A673 (cell line): Measurements from ENCODE around the gene DLG4. TPM values are rescaled to one million over a fixed set of nuclear protein-coding genes. Genes with fewer than 3 reads are reported as not detected.
"Not testable (repeated sequence)": the region's sequence is repeated elsewhere in the genome, so short reads cannot be mapped to it uniquely, and the experiment has no call there.

Experiments used
- BruUV-seq: library from RNA; stranded (reverse); fragments of 400-500 nt; replicated peaks from 2 replicates; lab custom pipeline; 2021; lab: Mats Ljungman, UMichigan
- CTCF ChIA-PET: fragments of 300-600 bp; sonication (Branson Sonifier 250); formaldehyde crosslinking; loops from one replicate; lab custom pipeline; 2022; ENCODE audit warnings: antibody characterized with exemption; lab: Charles Lee
- POLR2A ChIA-PET: fragments of 300-600 bp; sonication (Branson Sonifier 250); formaldehyde crosslinking; loops from one replicate; lab custom pipeline; 2022; ENCODE audit warnings: antibody characterized with exemption; ENCODE audit not compliant: low non-redundant PET; lab: Charles Lee
- DNase-seq: peaks from one replicate; pipeline ENCODE4 v3.0.0-alpha.2; 2015; ENCODE audit warnings: low spot score
- H3K27ac ChIP-seq: fragments of 200-600 bp; sonication (generic); 2 replicates; pipeline ENCODE4 v1.5.1; 2016; ENCODE audit warnings: mixed run types, low read depth, mild to moderate bottlenecking, mixed read lengths, antibody characterized with exemption, low read length; ENCODE audit not compliant: poor library complexity, severe bottlenecking
- H3K27me3 ChIP-seq: fragments of 200-600 bp; sonication (generic); replicated peaks from 2 replicates; pipeline ENCODE4 v1.6.1; 2017; ENCODE audit warnings: mixed run types, low read depth, mild to moderate bottlenecking, mixed read lengths, antibody characterized with exemption, low read length; ENCODE audit not compliant: insufficient read depth, poor library complexity
- H3K36me3 ChIP-seq: fragments of 200-600 bp; sonication (generic); 2 replicates; pipeline ENCODE4 v1.6.1; 2016; ENCODE audit warnings: mixed run types, mild to moderate bottlenecking, mixed read lengths, antibody characterized with exemption, low read length; ENCODE audit not compliant: insufficient read depth, poor library complexity, severe bottlenecking
- H3K4me1 ChIP-seq: fragments of 200-600 bp; sonication (generic); 2 replicates; pipeline ENCODE4 v1.6.1; 2017; ENCODE audit warnings: mixed run types, mild to moderate bottlenecking, mixed read lengths, antibody characterized with exemption, low read length; ENCODE audit not compliant: insufficient read depth, poor library complexity, severe bottlenecking
- H3K4me3 ChIP-seq: fragments of 200-600 bp; sonication (generic); 2 replicates; pipeline ENCODE4 v1.5.1; 2016; ENCODE audit warnings: low read depth, mixed run types, mild to moderate bottlenecking, mixed read lengths, low read length; ENCODE audit not compliant: poor library complexity, severe bottlenecking
- H3K9me3 ChIP-seq: fragments of 200-600 bp; sonication (generic); 2 replicates; pipeline ENCODE4 v1.6.1; 2016; ENCODE audit warnings: mixed run types, low read depth, mild to moderate bottlenecking, mixed read lengths, antibody characterized with exemption, low read length; ENCODE audit not compliant: poor library complexity, severe bottlenecking
- EZH2 ChIP-seq: fragments of 200-600 bp; sonication (generic); IDR thresholded peaks from 2 replicates; pipeline ENCODE4 v1.6.1; 2017; ENCODE audit warnings: borderline replicate concordance, low read depth, mild to moderate bottlenecking, mixed read lengths, antibody characterized with exemption, low read length; ENCODE audit not compliant: poor library complexity, severe bottlenecking
- intact Hi-C: fragments of 100-400 bp; cut with micrococcal nuclease; formaldehyde crosslinking; loops from one replicate; pipeline ENCODE4 v1.10.0; 2022; ENCODE audit not compliant: unreplicated experiment
- total RNA-seq: library from RNA; stranded (reverse); gene quantifications from 2 replicates; pipeline ENCODE4 v1.2.3, GENCODE V29; 2021
- TF ChIP-seq, protein P1 (sequence below): fragments of 300-800, 200-600 bp; sonication (generic); conservative IDR thresholded peaks from 2 replicates; pipeline ENCODE4 v1.5.1; 2017; ENCODE audit warnings: low read depth, mild to moderate bottlenecking, antibody characterized with exemption, low read length, moderate library complexity, mixed read lengths

The DLG4 gene
- total RNA-seq, 1 experiment from 2014 or later, result 74.7 TPM

DNA sequence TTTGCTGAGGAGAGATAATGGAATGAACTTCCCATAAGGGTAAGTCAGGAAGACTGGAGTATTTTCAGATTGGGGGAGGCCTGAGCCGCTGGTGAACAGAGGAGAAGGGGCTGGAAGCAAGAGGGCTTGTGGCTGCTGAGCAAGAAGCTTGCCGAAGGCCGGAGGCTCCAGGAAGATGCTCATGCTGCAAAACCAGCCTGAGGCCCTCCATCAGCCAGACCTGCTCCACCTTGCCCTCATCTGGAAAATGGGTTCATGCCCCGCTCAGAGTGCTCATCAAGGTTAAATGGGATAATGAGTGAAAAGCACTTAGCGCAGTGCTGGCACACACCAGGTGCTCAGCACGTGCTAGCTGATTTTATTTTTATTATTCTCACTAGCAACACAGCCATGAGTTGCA lies 35.0 kb downstream of the DLG4 start:
- BruUV-seq, result no TSS peak
- TF ChIP-seq, protein P1, sequence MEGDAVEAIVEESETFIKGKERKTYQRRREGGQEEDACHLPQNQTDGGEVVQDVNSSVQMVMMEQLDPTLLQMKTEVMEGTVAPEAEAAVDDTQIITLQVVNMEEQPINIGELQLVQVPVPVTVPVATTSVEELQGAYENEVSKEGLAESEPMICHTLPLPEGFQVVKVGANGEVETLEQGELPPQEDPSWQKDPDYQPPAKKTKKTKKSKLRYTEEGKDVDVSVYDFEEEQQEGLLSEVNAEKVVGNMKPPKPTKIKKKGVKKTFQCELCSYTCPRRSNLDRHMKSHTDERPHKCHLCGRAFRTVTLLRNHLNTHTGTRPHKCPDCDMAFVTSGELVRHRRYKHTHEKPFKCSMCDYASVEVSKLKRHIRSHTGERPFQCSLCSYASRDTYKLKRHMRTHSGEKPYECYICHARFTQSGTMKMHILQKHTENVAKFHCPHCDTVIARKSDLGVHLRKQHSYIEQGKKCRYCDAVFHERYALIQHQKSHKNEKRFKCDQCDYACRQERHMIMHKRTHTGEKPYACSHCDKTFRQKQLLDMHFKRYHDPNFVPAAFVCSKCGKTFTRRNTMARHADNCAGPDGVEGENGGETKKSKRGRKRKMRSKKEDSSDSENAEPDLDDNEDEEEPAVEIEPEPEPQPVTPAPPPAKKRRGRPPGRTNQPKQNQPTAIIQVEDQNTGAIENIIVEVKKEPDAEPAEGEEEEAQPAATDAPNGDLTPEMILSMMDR, result no peak
- no peak for TF ChIP-seq EZH2
- Histone ChIP-seq H3K27me3 (no peaks in the 10 kb centered on the region), H3K9me3 (no peaks in the 10 kb centered on the region), H3K36me3 (no peaks in the 10 kb centered on the region), H3K4me1 (no peaks in the 10 kb centered on the region), H3K4me3 (no peak overlapping the region), H3K27ac (no peak overlapping the region)
- no peak for DNase-seq
- ChIA-PET POLR2A (no interaction called here), CTCF (no interaction called here)
- intact Hi-C loops, result no loop called here

DNA sequence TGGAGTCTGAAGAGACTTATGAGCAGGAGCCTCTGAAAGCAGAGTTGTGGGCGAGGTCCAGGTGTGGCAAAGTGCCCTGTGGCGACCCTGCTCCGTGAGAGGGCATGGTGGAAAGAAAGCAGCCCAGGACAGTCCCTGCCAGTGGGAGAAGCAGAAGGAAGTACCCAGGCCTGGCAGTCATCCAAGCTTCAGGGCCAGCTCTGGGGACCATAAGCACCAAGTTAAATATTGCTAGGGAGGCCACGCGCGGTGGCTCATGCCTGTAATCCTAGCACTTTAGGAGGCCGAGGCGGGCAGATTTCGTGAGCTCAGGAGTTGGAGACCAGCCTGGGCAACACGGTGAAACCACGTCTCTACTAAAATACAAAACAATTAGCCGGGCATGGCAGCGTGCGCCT lies 35.5 kb downstream of the DLG4 start:
- DNase-seq, result no peak
- Histone ChIP-seq H3K36me3 (no peaks in the 10 kb centered on the region), H3K27ac (no peak overlapping the region), H3K9me3 (no peaks in the 10 kb centered on the region), H3K4me1 (no peaks in the 10 kb centered on the region), H3K4me3 (no peak overlapping the region), H3K27me3 (no peaks in the 10 kb centered on the region)
- BruUV-seq, result no TSS peak
- ChIA-PET CTCF (no interaction called here), POLR2A (no interaction called here)
- TF ChIP-seq EZH2, result no peak
- TF ChIP-seq, protein P1, result no peak
- intact Hi-C loops, result no loop called here

DNA sequence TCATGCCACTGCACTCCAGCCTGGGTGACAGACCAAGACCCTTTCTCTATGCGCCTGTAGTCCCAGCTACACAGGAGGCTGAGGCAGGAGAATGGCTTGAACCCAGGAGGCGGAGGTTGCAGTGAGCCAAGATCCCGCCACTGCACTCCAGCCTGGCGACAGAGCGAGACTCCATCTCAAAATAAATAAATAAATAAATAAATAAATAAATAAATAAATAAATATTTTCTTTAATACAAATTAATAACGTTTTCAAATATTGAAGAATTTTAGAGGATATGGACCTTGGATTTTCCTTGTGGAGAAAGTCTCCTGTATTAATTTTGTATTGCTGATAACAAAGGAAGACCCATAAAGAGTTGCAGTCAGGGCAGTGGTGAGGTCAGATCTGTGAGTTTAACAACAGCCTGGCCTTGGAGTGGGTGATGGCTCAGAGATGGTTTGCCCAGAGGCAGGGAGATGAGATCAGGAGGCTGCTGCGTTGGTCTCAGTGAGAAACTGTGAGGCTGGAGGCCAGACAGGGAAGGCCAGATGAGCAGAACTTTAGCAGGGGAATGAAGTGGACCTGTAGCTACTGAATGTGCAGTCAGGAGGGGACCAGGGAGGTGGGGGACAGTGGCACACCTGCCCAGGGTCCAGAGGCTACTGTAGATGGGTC lies 36.1 kb downstream of the DLG4 start:
- no peak for DNase-seq
- CTCF ChIA-PET, result no interaction called here
- no TSS peak for BruUV-seq

DNA sequence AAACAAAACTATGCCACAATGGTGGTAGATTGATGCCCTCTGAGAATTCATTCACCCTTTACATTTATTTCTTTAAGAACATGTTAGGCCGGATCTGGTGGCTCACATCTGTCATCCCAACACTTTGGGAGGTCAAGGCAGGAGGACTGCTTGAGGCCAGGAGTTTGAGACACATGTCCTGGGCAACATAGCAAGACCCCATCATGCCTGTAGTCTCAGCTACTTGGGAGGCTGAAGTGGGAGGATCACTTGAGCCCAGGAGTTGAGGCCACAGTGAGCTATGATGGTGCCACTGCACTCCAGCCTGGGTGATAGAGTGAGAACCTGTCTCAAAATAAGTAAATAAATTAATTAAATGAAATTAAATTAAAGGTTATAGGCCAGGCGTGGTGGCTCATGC lies 37.5 kb downstream of the DLG4 start:
- H3K27me3 ChIP-seq, H3K4me3 ChIP-seq, intact Hi-C loops, H3K36me3 ChIP-seq, CTCF ChIA-PET, H3K27ac ChIP-seq, H3K9me3 ChIP-seq, DNase-seq, H3K4me1 ChIP-seq, POLR2A ChIA-PET, BruUV-seq: not testable (repeated sequence)

More for the DNA sequence above, 36.1 kb downstream of the DLG4 start:
- no peak for TF ChIP-seq EZH2
- TF ChIP-seq, protein P1, result no peak
- intact Hi-C loops, result no loop called here
- H3K27ac ChIP-seq, result no peak overlapping the region
- no peaks in the 10 kb centered on the region for H3K27me3 ChIP-seq
- no peaks in the 10 kb centered on the region for H3K4me1 ChIP-seq
- no peaks in the 10 kb centered on the region for H3K36me3 ChIP-seq
- POLR2A ChIA-PET, result no interaction called here
- no peak overlapping the region for H3K4me3 ChIP-seq
- H3K9me3 ChIP-seq, result no peaks in the 10 kb centered on the region
